MM.1S (cell line): ENCODE results near the gene ISCU.

ENCODE experiments used
- CTCF ChIP-seq: fragments of 300-600 bp; sonication (generic); IDR thresholded peaks from 2 replicates; pipeline ENCODE4 v1.5.1; 2016; ENCODE audit warnings: antibody characterized with exemption, low read length, mixed read lengths
- EZH2 ChIP-seq: fragments of 300-600 bp; sonication (generic); optimal IDR thresholded peaks from 2 replicates; pipeline ENCODE3; 2017; ENCODE audit warnings: low read depth, mild to moderate bottlenecking, antibody characterized with exemption, low read length, mixed read lengths

DNA sequence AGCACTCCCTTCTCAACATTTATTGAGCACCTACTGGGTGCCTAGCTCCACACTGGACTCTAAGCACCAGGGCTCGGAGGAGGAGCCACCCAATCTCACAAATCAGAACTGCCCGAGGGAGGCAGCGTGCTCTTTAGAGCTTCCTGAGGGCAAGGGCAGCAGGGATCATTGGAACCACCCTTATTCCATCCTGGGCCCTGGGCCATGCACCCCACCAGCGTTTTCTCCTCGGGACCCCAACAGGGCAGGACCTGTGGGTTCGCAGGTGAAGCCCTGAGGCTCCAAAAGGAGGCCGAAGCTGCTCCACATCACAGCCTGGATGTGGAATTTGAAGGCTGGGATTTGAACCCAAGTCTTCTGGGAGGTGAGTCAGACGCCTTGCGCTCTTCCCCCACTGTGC lies 20.1 kb downstream of the ISCU start:
- TF ChIP-seq CTCF (no peak), EZH2 (no peak)
